ENCODE data around the gene FZD7.

- TF ChIP-seq CTCF (conservative IDR thresholded peaks at IDR 0.05 in 1 of 2, IDR thresholded peaks at IDR 0.05 in 1 of 2; ENCODE audit: low read depth in 1 of 2, low read length in 2 of 2) (no peak), EZH2 (IDR thresholded peaks at IDR 0.05; ENCODE audit: low read length, missing control alignments) (no peak)
Observed at GRCh38 chr2:201999279-201999678, 34.4 kb upstream of the FZD7 start.
